Esophagus muscularis mucosa (tissue), 2 donors: Measurements from ENCODE around the gene HEATR9.

ENCODE experiments used
- POLR2A ChIP-seq: fragments of 450-650 bp; IDR thresholded peaks from one replicate; pipeline ENCODE4 v1.6.1; 2017; ENCODE audit warnings: antibody characterized with exemption, moderate library complexity, mild to moderate bottlenecking, low read depth
- POLR2AphosphoS5 ChIP-seq, 2 donors: sonication (generic); formaldehyde crosslinking; IDR thresholded peaks; one replicate each; pipeline ENCODE4 v1.6.1; 2017; ENCODE audit warnings: antibody characterized with exemption in 2 of 2

DNA sequence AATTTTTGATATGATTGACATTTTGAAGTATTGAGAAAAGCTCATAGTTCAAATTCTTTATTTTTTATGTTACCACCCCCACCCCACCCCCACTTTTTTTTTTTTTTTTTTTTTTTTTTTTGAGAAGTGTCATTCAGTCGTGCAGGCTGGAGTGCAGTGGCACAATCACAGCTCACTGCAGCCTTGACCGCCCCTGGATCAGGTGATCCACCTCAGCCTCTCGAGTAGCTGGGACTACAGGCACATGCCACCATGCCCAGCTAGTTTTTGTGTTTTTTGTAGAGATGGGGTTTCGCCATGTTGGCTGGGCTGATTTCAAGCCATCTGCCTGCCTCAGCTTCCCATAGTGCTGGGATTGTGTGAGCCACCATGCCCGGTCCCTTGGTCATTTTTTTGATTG lies 52.0 kb downstream of the HEATR9 start:
- TF ChIP-seq POLR2AphosphoS5 (IDR thresholded peaks at IDR 0.05) (no peak), POLR2A (no peak)
